Osteocyte (in vitro differentiated cells): ENCODE data around the gene QRSL1. TPM values are rescaled to one million over a fixed set of nuclear protein-coding genes. Genes with fewer than 3 reads are reported as not detected.
A peak's percentile ranks its signal among the peaks of the same experiment; 100 is the strongest.

Experiments used
- DNase-seq: peaks from one replicate; pipeline ENCODE4 v3.0.0; 2021; ENCODE audit warnings: mixed read lengths; ENCODE audit not compliant: unreplicated experiment; ENCODE audit errors: extremely low spot score
- H3K27ac Mint-ChIP-seq: one replicate; pipeline ENCODE4 v1.8.0; 2021; ENCODE audit warnings: mild to moderate bottlenecking, mixed read lengths; ENCODE audit not compliant: unreplicated experiment
- H3K27me3 Mint-ChIP-seq: one replicate; pipeline ENCODE4 v1.8.0; 2021; ENCODE audit warnings: mixed read lengths; ENCODE audit not compliant: unreplicated experiment
- H3K36me3 Mint-ChIP-seq: one replicate; pipeline ENCODE4 v1.8.0; 2021; ENCODE audit warnings: mixed read lengths; ENCODE audit not compliant: unreplicated experiment
- H3K4me1 Mint-ChIP-seq: one replicate; pipeline ENCODE4 v1.8.0; 2021; ENCODE audit warnings: mixed read lengths; ENCODE audit not compliant: unreplicated experiment
- H3K4me3 Mint-ChIP-seq: one replicate; pipeline ENCODE4 v1.8.0; 2021; ENCODE audit warnings: mild to moderate bottlenecking, moderate library complexity, mixed read lengths; ENCODE audit not compliant: unreplicated experiment
- H3K9me3 Mint-ChIP-seq: one replicate; pipeline ENCODE4 v1.8.0; 2021; ENCODE audit warnings: mixed read lengths; ENCODE audit not compliant: unreplicated experiment
- total RNA-seq: library from RNA; stranded (reverse); gene quantifications from 2 replicates; pipeline ENCODE4 v1.2.1, GENCODE V29; 2021
- TF ChIP-seq, protein P1 (sequence below): fragments of 200-600 bp; sonication (generic); IDR thresholded peaks from 2 replicates; pipeline ENCODE4 v1.5.0; 2021; ENCODE audit warnings: antibody characterized with exemption, mild to moderate bottlenecking, moderate library complexity

The QRSL1 gene
- total RNA-seq, 1 donor from 2014 or later: 12.2 TPM

DNA sequence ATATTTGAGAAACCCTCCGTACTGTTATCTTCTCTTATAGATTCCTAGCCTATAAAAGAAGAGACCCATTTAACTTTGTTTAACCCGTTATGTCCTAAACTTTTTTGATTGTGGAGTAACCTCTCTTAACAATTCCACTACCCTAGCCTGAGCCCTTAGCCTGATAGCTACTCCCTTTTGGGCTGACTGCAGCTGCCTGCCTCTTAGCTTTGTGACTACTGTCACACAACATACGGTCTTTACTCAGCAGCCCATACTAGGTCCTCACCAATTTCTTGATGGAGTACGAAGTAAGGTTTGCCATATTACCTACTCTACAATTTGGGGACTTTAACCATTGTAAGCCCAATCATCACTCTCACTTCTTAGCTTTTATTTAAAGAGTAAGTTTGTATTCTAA lies 72.7 kb downstream of the QRSL1 start:
- Mint-ChIP-seq H3K27me3 (peaks cover 57% of the 10 kb centered on the region), H3K4me1 (no peaks in the 10 kb centered on the region), H3K9me3 (no peaks in the 10 kb centered on the region), H3K36me3 (no peaks in the 10 kb centered on the region), H3K27ac (no peak overlapping the region), H3K4me3 (no peak overlapping the region)
- peak; percentile 11 for DNase-seq
- TF ChIP-seq, protein P1, sequence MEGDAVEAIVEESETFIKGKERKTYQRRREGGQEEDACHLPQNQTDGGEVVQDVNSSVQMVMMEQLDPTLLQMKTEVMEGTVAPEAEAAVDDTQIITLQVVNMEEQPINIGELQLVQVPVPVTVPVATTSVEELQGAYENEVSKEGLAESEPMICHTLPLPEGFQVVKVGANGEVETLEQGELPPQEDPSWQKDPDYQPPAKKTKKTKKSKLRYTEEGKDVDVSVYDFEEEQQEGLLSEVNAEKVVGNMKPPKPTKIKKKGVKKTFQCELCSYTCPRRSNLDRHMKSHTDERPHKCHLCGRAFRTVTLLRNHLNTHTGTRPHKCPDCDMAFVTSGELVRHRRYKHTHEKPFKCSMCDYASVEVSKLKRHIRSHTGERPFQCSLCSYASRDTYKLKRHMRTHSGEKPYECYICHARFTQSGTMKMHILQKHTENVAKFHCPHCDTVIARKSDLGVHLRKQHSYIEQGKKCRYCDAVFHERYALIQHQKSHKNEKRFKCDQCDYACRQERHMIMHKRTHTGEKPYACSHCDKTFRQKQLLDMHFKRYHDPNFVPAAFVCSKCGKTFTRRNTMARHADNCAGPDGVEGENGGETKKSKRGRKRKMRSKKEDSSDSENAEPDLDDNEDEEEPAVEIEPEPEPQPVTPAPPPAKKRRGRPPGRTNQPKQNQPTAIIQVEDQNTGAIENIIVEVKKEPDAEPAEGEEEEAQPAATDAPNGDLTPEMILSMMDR: no peak

DNA sequence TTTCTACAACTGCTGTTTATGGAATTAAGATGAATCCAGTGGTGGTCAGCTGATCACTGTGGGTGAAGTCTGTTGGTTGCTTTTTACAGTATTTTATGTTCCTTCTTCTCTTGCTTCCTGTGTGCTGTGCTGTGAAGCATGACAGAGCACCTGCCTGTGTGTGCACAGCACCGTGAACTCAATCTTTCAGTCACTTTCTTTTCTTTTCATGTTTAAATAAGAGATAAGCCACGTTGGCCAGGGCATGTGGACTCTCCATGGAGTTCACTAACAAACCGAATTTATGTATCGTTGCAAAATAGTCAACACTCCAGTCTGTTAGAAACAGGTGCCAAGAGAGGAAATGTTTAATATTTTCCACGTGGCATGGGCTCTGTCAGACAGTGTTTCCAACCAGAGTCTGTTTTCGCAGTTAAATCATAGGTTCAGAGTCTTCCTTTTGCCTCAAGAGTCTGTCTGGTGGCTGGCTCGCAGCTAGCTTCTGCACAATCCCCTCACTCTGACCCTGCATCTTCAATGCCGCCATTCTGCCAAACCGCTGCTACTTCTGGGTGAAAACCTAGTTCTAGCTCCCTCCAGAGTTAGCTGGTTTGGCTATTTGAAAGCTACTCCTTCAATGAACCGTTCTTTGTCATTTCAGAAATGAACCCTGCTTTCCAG lies 73.2 kb downstream of the QRSL1 start:
- no peaks in the 10 kb centered on the region for H3K4me1 Mint-ChIP-seq
- TF ChIP-seq, protein P1: no peak
- H3K27ac Mint-ChIP-seq: no peak overlapping the region
- peaks cover 52% of the 10 kb centered on the region for H3K27me3 Mint-ChIP-seq
- no peaks in the 10 kb centered on the region for H3K9me3 Mint-ChIP-seq
- H3K4me3 Mint-ChIP-seq: no peak overlapping the region
- no peaks in the 10 kb centered on the region for H3K36me3 Mint-ChIP-seq
- DNase-seq: peak; percentile 36

DNA sequence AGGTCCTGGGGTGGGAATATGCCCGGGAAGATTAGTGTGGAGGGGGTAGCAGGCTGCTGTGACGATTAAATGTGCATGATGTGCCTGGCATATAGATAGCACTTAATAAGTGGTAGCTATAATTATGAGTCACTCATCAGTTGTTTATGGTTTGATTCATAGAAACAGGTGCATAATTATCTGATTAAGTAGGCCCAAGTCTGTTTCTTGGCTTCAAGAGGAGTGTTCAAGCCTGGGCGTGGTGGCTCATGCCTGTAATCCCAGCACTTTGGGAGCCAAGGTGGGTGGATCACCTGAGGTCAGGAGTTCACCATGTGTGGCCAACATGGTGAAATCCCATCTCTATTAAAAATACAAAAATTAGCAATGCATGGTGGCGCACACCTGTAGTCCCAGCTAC lies 74.9 kb downstream of the QRSL1 start:
- Mint-ChIP-seq H3K4me1 (no peaks in the 10 kb centered on the region), H3K9me3 (no peaks in the 10 kb centered on the region), H3K4me3 (no peak overlapping the region), H3K36me3 (no peaks in the 10 kb centered on the region), H3K27ac (no peak overlapping the region), H3K27me3 (peaks cover 58% of the 10 kb centered on the region)
- TF ChIP-seq, protein P1: no peak
- no peak for DNase-seq

DNA sequence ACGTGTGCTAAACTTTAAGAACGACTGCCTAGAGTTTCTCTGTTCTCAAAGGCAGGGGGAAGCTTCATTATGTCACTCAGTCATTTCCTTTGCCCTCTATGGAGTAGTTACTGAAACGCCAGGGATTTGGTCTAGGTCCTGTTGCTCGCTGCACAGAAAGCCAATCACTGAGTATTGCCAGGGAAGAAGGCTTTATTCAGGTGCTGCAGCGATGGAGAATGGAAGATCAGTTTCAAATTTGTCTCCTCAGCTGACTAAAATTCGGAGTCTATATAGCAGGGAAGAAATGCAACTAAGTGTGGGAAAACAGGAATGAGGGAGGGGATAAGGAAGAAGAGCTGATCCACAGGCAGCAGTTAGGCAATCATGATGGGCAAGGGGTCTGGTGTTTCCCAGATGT lies 75.8 kb downstream of the QRSL1 start:
- peaks cover 57% of the 10 kb centered on the region for H3K27me3 Mint-ChIP-seq
- H3K36me3 Mint-ChIP-seq: no peaks in the 10 kb centered on the region
- H3K4me1 Mint-ChIP-seq: no peaks in the 10 kb centered on the region
- no peak overlapping the region for H3K4me3 Mint-ChIP-seq
- TF ChIP-seq, protein P1: no peak
- H3K9me3 Mint-ChIP-seq: no peaks in the 10 kb centered on the region
- no peak overlapping the region for H3K27ac Mint-ChIP-seq
- no peak for DNase-seq

DNA sequence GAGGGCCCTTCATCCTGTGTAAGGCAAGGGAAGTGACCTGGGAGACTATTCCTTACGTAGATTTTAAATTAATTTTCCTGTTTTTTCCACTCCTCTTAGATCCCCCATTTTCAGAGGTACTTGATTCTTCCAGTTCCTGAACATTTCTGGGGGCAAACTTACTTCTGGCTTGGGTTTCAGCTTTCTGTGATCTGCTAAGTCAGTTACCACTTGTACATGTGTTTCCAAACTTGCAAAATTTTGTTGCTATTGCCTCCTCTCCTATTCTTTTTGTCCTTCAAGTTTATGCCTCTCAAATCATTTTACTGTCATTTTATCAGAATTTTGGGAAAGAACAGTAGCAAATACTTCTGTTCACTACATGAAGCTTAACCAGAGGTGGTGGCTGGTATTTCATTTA lies 81.2 kb downstream of the QRSL1 start:
- H3K36me3 Mint-ChIP-seq: no peaks in the 10 kb centered on the region
- peaks cover 44% of the 10 kb centered on the region for H3K27me3 Mint-ChIP-seq
- H3K4me1 Mint-ChIP-seq: no peaks in the 10 kb centered on the region
- no peaks in the 10 kb centered on the region for H3K9me3 Mint-ChIP-seq
- no peak overlapping the region for H3K27ac Mint-ChIP-seq
- no peak overlapping the region for H3K4me3 Mint-ChIP-seq
- DNase-seq: no peak
- TF ChIP-seq, protein P1: no peak
